ENCODE measurements around the gene SPATA16. TPM values are rescaled to one million over a fixed set of nuclear protein-coding genes. Genes with fewer than 3 reads are reported as not detected.
"Not testable (repeated sequence)": the region's sequence is repeated elsewhere in the genome, so short reads cannot be mapped to it uniquely, and the experiment has no call there.

The SPATA16 gene
- total and polyA plus RNA-seq, 5 donors from 2014 or later, result not detected

- no peak overlapping the region for H3K27ac ChIP-seq (ENCODE audit: insufficient read depth, low read length, poor library complexity, severe bottlenecking)
- no peak overlapping the region for H3K4me3 Mint-ChIP-seq
These were observed 248.9 kb downstream of the SPATA16 start for GRCh38 chr3:172892158-172892557.

GRCh38 chr3:172885704-172886103 is 255.3 kb downstream of the SPATA16 start:
- H3K36me3 ChIP-seq (ENCODE audit: control insufficient read depth, insufficient read depth, low read length), result no peaks in the 10 kb centered on the region
- DNase-seq, result no peak
- no peak overlapping the region for H3K27ac ChIP-seq (ENCODE audit: insufficient read depth, low read length, poor library complexity, severe bottlenecking)
- Mint-ChIP-seq H3K36me3 (no peaks in the 10 kb centered on the region), H3K9me3 (peaks cover 0 to 11% (median 2%) of the 10 kb centered on the region in 7 donors), H3K4me1 (no peaks in the 10 kb centered on the region), H3K27me3 (no peaks in the 10 kb centered on the region), H3K27ac (no peak overlapping the region), H3K4me3 (no peak overlapping the region)
- H3K4me1 ChIP-seq (ENCODE audit: control insufficient read depth, insufficient read depth, low read length, poor library complexity, severe bottlenecking), result no peaks in the 10 kb centered on the region
- H3K4me3 ChIP-seq (ENCODE audit: low read depth, low read length), result no peak overlapping the region
- no peaks in the 10 kb centered on the region for H3K27me3 ChIP-seq (ENCODE audit: control insufficient read depth, insufficient read depth, low read length)
- no peaks in the 10 kb centered on the region for H3K9me3 ChIP-seq (ENCODE audit: control insufficient read depth in 2 of 2, low read length in 2 of 2)
- ATAC-seq (ENCODE audit: low read depth in 2 of 2), result no peak

More at GRCh38 chr3:172892158-172892557, 248.9 kb downstream of the SPATA16 start:
- H3K4me1 ChIP-seq (ENCODE audit: control insufficient read depth, insufficient read depth, low read length, poor library complexity, severe bottlenecking), result no peaks in the 10 kb centered on the region
- peaks cover 0 to 1% (median 0%) of the 10 kb centered on the region in 7 donors for H3K9me3 Mint-ChIP-seq
- no peak for ATAC-seq (ENCODE audit: low read depth in 2 of 2)
- no peaks in the 10 kb centered on the region for H3K36me3 Mint-ChIP-seq
- H3K27ac Mint-ChIP-seq, result no peak overlapping the region
- no peaks in the 10 kb centered on the region for H3K9me3 ChIP-seq (ENCODE audit: control insufficient read depth in 2 of 2, low read length in 2 of 2)
- H3K4me1 Mint-ChIP-seq, result no peaks in the 10 kb centered on the region
- H3K27me3 Mint-ChIP-seq, result peaks cover 4% of the 10 kb centered on the region
- no peaks in the 10 kb centered on the region for H3K36me3 ChIP-seq (ENCODE audit: control insufficient read depth, insufficient read depth, low read length)
- DNase-seq, result no peak
- no peak overlapping the region for H3K4me3 ChIP-seq (ENCODE audit: low read depth, low read length)
- H3K27me3 ChIP-seq (ENCODE audit: control insufficient read depth, insufficient read depth, low read length), result no peaks in the 10 kb centered on the region

- Mint-ChIP-seq H3K27me3 (no peaks in the 10 kb centered on the region), H3K4me1 (no peaks in the 10 kb centered on the region), H3K36me3 (no peaks in the 10 kb centered on the region), H3K4me3 (no peak overlapping the region), H3K27ac (no peak overlapping the region), H3K9me3 (peaks cover 2 to 18% (median 9%) of the 10 kb centered on the region in 7 donors)
- DNase-seq (no peak), ATAC-seq (ENCODE audit: low read depth in 2 of 2) (no peak)
- Histone ChIP-seq H3K27me3 (ENCODE audit: control insufficient read depth, insufficient read depth, low read length) (no peaks in the 10 kb centered on the region), H3K27ac (ENCODE audit: insufficient read depth, low read length, poor library complexity, severe bottlenecking) (no peak overlapping the region), H3K4me3 (ENCODE audit: low read depth, low read length) (no peak overlapping the region), H3K9me3 (ENCODE audit: control insufficient read depth in 2 of 2, low read length in 2 of 2) (peaks cover 0 to 8% of the 10 kb centered on the region in 2 experiments), H3K36me3 (ENCODE audit: control insufficient read depth, insufficient read depth, low read length) (no peaks in the 10 kb centered on the region), H3K4me1 (ENCODE audit: control insufficient read depth, insufficient read depth, low read length, poor library complexity, severe bottlenecking) (no peaks in the 10 kb centered on the region)
These were observed 258.5 kb downstream of the SPATA16 start for GRCh38 chr3:172882563-172882962.

- not testable (repeated sequence) for H3K27ac Mint-ChIP-seq; H3K4me1 Mint-ChIP-seq; H3K4me1 ChIP-seq (ENCODE audit: control insufficient read depth, insufficient read depth, low read length, poor library complexity, severe bottlenecking); H3K27ac ChIP-seq (ENCODE audit: insufficient read depth, low read length, poor library complexity, severe bottlenecking); H3K4me3 ChIP-seq (ENCODE audit: low read depth, low read length); H3K27me3 Mint-ChIP-seq; ATAC-seq (ENCODE audit: low read depth in 2 of 2); H3K27me3 ChIP-seq (ENCODE audit: control insufficient read depth, insufficient read depth, low read length); H3K36me3 ChIP-seq (ENCODE audit: control insufficient read depth, insufficient read depth, low read length); H3K4me3 Mint-ChIP-seq; H3K36me3 Mint-ChIP-seq; DNase-seq; H3K9me3 ChIP-seq (ENCODE audit: control insufficient read depth in 2 of 2, low read length in 2 of 2)
- peaks cover 2 to 18% (median 9%) of the 10 kb centered on the region in 7 donors for H3K9me3 Mint-ChIP-seq
These were observed 261.7 kb downstream of the SPATA16 start for GRCh38 chr3:172879381-172879780.

- Mint-ChIP-seq H3K4me1 (no peaks in the 10 kb centered on the region), H3K36me3 (no peaks in the 10 kb centered on the region), H3K4me3 (no peak overlapping the region), H3K9me3 (peaks cover 2 to 18% (median 9%) of the 10 kb centered on the region in 7 donors), H3K27ac (no peak overlapping the region), H3K27me3 (no peaks in the 10 kb centered on the region)
- ATAC-seq (ENCODE audit: low read depth in 2 of 2), result no peak
- Histone ChIP-seq H3K4me3 (ENCODE audit: low read depth, low read length) (no peak overlapping the region), H3K36me3 (ENCODE audit: control insufficient read depth, insufficient read depth, low read length) (no peaks in the 10 kb centered on the region), H3K9me3 (ENCODE audit: control insufficient read depth in 2 of 2, low read length in 2 of 2) (peaks cover 0 to 8% of the 10 kb centered on the region in 2 experiments), H3K4me1 (ENCODE audit: control insufficient read depth, insufficient read depth, low read length, poor library complexity, severe bottlenecking) (no peaks in the 10 kb centered on the region), H3K27me3 (ENCODE audit: control insufficient read depth, insufficient read depth, low read length) (no peaks in the 10 kb centered on the region), H3K27ac (ENCODE audit: insufficient read depth, low read length, poor library complexity, severe bottlenecking) (no peak overlapping the region)
- no peak for DNase-seq
These were observed 264.0 kb downstream of the SPATA16 start for GRCh38 chr3:172877011-172877410.

GRCh38 chr3:172876297-172876696 is 264.7 kb downstream of the SPATA16 start:
- H3K4me3 Mint-ChIP-seq, result no peak overlapping the region
- H3K4me1 ChIP-seq (ENCODE audit: control insufficient read depth, insufficient read depth, low read length, poor library complexity, severe bottlenecking), result no peaks in the 10 kb centered on the region
- no peak for ATAC-seq (ENCODE audit: low read depth in 2 of 2)

GRCh38 chr3:172875039-172875438 is 266.0 kb downstream of the SPATA16 start:
- Mint-ChIP-seq H3K27me3 (no peaks in the 10 kb centered on the region), H3K27ac (no peak overlapping the region), H3K36me3 (no peaks in the 10 kb centered on the region), H3K4me3 (no peak overlapping the region), H3K4me1 (no peaks in the 10 kb centered on the region), H3K9me3 (peaks cover 0 to 11% (median 6%) of the 10 kb centered on the region in 7 donors)
- Histone ChIP-seq H3K9me3 (ENCODE audit: control insufficient read depth in 2 of 2, low read length in 2 of 2) (peaks cover 0 to 5% of the 10 kb centered on the region in 2 experiments), H3K27me3 (ENCODE audit: control insufficient read depth, insufficient read depth, low read length) (no peaks in the 10 kb centered on the region), H3K27ac (ENCODE audit: insufficient read depth, low read length, poor library complexity, severe bottlenecking) (no peak overlapping the region), H3K4me3 (ENCODE audit: low read depth, low read length) (no peak overlapping the region), H3K36me3 (ENCODE audit: control insufficient read depth, insufficient read depth, low read length) (no peaks in the 10 kb centered on the region), H3K4me1 (ENCODE audit: control insufficient read depth, insufficient read depth, low read length, poor library complexity, severe bottlenecking) (no peaks in the 10 kb centered on the region)
- ATAC-seq (ENCODE audit: low read depth in 2 of 2), result no peak
- DNase-seq, result no peak

More at GRCh38 chr3:172876297-172876696, 264.7 kb downstream of the SPATA16 start:
- Mint-ChIP-seq H3K4me1 (no peaks in the 10 kb centered on the region), H3K27me3 (no peaks in the 10 kb centered on the region), H3K27ac (no peak overlapping the region), H3K36me3 (no peaks in the 10 kb centered on the region), H3K9me3 (peaks cover 2 to 13% (median 8%) of the 10 kb centered on the region in 7 donors)
- H3K9me3 ChIP-seq (ENCODE audit: control insufficient read depth in 2 of 2, low read length in 2 of 2), result peaks cover 0 to 8% of the 10 kb centered on the region in 2 experiments
- H3K27ac ChIP-seq (ENCODE audit: insufficient read depth, low read length, poor library complexity, severe bottlenecking), result no peak overlapping the region
- no peak for DNase-seq
- H3K4me3 ChIP-seq (ENCODE audit: low read depth, low read length), result no peak overlapping the region
- no peaks in the 10 kb centered on the region for H3K36me3 ChIP-seq (ENCODE audit: control insufficient read depth, insufficient read depth, low read length)
- no peaks in the 10 kb centered on the region for H3K27me3 ChIP-seq (ENCODE audit: control insufficient read depth, insufficient read depth, low read length)

GRCh38 chr3:172869784-172870518 is 271.1 kb downstream of the SPATA16 start:
- no peaks in the 10 kb centered on the region for H3K4me1 ChIP-seq (ENCODE audit: control insufficient read depth, insufficient read depth, low read length, poor library complexity, severe bottlenecking)
- Mint-ChIP-seq H3K36me3 (no peaks in the 10 kb centered on the region), H3K4me1 (no peaks in the 10 kb centered on the region), H3K9me3 (peaks cover 0 to 3% (median 0%) of the 10 kb centered on the region in 7 donors), H3K27me3 (peaks cover 5% of the 10 kb centered on the region), H3K27ac (no peak overlapping the region), H3K4me3 (no peak overlapping the region)
- H3K9me3 ChIP-seq (ENCODE audit: control insufficient read depth in 2 of 2, low read length in 2 of 2), result no peaks in the 10 kb centered on the region
- no peak overlapping the region for H3K27ac ChIP-seq (ENCODE audit: insufficient read depth, low read length, poor library complexity, severe bottlenecking)
- no peaks in the 10 kb centered on the region for H3K27me3 ChIP-seq (ENCODE audit: control insufficient read depth, insufficient read depth, low read length)
- no peaks in the 10 kb centered on the region for H3K36me3 ChIP-seq (ENCODE audit: control insufficient read depth, insufficient read depth, low read length)
- ATAC-seq (ENCODE audit: low read depth in 2 of 2) (no peak), DNase-seq (no peak)
- no peak overlapping the region for H3K4me3 ChIP-seq (ENCODE audit: low read depth, low read length)

Measured in CD4-positive, CD25-positive, alpha-beta regulatory T cell (primary cell).